ENCODE data around the gene EXOSC3. TPM values are rescaled to one million over a fixed set of nuclear protein-coding genes. Genes with fewer than 3 reads are reported as not detected.

EXOSC3 gene
- total and polyA plus RNA-seq, 10 of the 15 experiments (the other 5 are each of a cell fraction or from before 2014, with no cell fraction given), result 8.2 to 161 (median 61.4) TPM

GRCh38 chr9:37732086-37732741, 52.6 kb downstream of the EXOSC3 start:
- RAD21 ChIA-PET (ENCODE audit: unreplicated experiment), result interaction anchor here (0.6 kb wide), 1 partner anchor 1626 kb away, joined by 3 read pairs; no protein-coding TSS in a partner anchor
- BruUV-seq (replicated peaks), result no TSS peak
- H3K4me2 ChIP-seq (ENCODE audit: control insufficient read depth, insufficient read depth), result no peak overlapping the region

More at GRCh38 chr9:37732086-37732741, 52.6 kb downstream of the EXOSC3 start:
- no peak for TF ChIP-seq IRF5 (IDR thresholded peaks at IDR 0.05; ENCODE audit: borderline replicate concordance)
- no peak for TF ChIP-seq POLR2AphosphoS5 (IDR thresholded peaks at IDR 0.05; ENCODE audit: low read length)
- no peak for TF ChIP-seq MTA3 (IDR thresholded peaks at IDR 0.05; ENCODE audit: borderline replicate concordance, low read length)
- no peak for TF ChIP-seq NFYA (IDR thresholded peaks at IDR 0.05; ENCODE audit: borderline replicate concordance, low read depth, low read length)
- no peak for TF ChIP-seq TCF12 (IDR thresholded peaks at IDR 0.05; ENCODE audit: low read depth, low read length)
- no peak for TF ChIP-seq MXI1 (IDR thresholded peaks at IDR 0.05; ENCODE audit: low read depth, low read length)
- TF ChIP-seq ZNF217 (IDR thresholded peaks at IDR 0.05), result no peak
- TF ChIP-seq SIX5 (IDR thresholded peaks at IDR 0.05; ENCODE audit: low read depth, low read length, severe bottlenecking), result no peak
- TF ChIP-seq ATF2 (IDR thresholded peaks at IDR 0.05; ENCODE audit: low read length), result no peak
- no peak for TF ChIP-seq ZNF384 (IDR thresholded peaks at IDR 0.05; ENCODE audit: borderline replicate concordance, low read depth, low read length)
- TF ChIP-seq NR2F1 (conservative IDR thresholded peaks at IDR 0.05), result no peak
- no peak for TF ChIP-seq FOXK2 (IDR thresholded peaks at IDR 0.05)
- no peak for TF ChIP-seq YBX1 (IDR thresholded peaks at IDR 0.05)
- ATAC-seq (no peak), DNase-seq (ENCODE audit: low read depth, low spot score) (no peak), FAIRE-seq (no peak)
- Histone ChIP-seq H2AFZ (ENCODE audit: control insufficient read depth, low read depth, low read length) (no peak overlapping the region), H3K9ac (ENCODE audit: control insufficient read depth, insufficient read depth, low read length) (no peak overlapping the region), H3K9me3 (replicated peaks; ENCODE audit: control insufficient read depth, insufficient read depth, low read length) (no peaks in the 10 kb centered on the region), H3K4me3 (no peak overlapping the region), H3K27ac (ENCODE audit: control insufficient read depth, insufficient read depth) (no peak overlapping the region), H4K20me1 (ENCODE audit: control insufficient read depth, insufficient read depth) (no peaks in the 10 kb centered on the region), H3K79me2 (ENCODE audit: control insufficient read depth, insufficient read depth, low read length) (no peaks in the 10 kb centered on the region), H3K36me3 (ENCODE audit: control insufficient read depth in 2 of 2, insufficient read depth in 2 of 2, low read length in 1 of 2) (no peaks in the 10 kb centered on the region), H3K27me3 (replicated peaks in 1 of 2; ENCODE audit: control insufficient read depth in 2 of 2, insufficient read depth in 2 of 2, low read length in 1 of 2) (0 out of 4 replicates have a peak, but pooled peaks cover 0 to 1% of the 10 kb centered on the region in 2 experiments), H3K4me1 (ENCODE audit: control insufficient read depth, insufficient read depth, low read length) (no peaks in the 10 kb centered on the region)
- ChIA-PET SMC1A (ENCODE audit: uncharacterized antibody, unreplicated experiment) (interaction anchor here (0.7 to 0.9 kb wide), 3 partner anchors 13 to 67 kb away, joined by 3 read pairs; no protein-coding TSS in a partner anchor), POLR2A (interaction anchor here (1.1 kb wide), 1 partner anchor 11 kb away, joined by 4 read pairs; no protein-coding TSS in a partner anchor), CTCF (no interaction called here)
- WGBS (ENCODE audit: insufficient coverage, insufficient replicate concordance, low lambda C conversion rate, missing lambda C conversion rate), result 69% methylated on average over 10 of the region's 10 CpGs
- intact Hi-C loops (cut with micrococcal nuclease; ENCODE audit: unreplicated experiment) (no loop called here), in situ Hi-C loops (cut with MboI) (no loop called here)
